ENCODE measurements around the gene GPC5.
A peak's percentile ranks its signal among the peaks of the same experiment; 100 is the strongest.

GPC5 gene

GRCh38 chr13:92829930-92830329, 1431.5 kb downstream of the GPC5 start:
- DNase-seq = no peak

- DNase-seq = no peak
Measured at GRCh38 chr13:92830821-92831220, 1432.4 kb downstream of the GPC5 start.

- no peak for DNase-seq
Measured at GRCh38 chr13:92833071-92833470, 1434.7 kb downstream of the GPC5 start.

GRCh38 chr13:92836171-92836570, 1437.8 kb downstream of the GPC5 start:
- no peak for DNase-seq

GRCh38 chr13:92838786-92839185, 1440.4 kb downstream of the GPC5 start:
- no peak for DNase-seq

- no peak for DNase-seq
Measured at GRCh38 chr13:92842145-92842544, 1443.7 kb downstream of the GPC5 start.

DNA sequence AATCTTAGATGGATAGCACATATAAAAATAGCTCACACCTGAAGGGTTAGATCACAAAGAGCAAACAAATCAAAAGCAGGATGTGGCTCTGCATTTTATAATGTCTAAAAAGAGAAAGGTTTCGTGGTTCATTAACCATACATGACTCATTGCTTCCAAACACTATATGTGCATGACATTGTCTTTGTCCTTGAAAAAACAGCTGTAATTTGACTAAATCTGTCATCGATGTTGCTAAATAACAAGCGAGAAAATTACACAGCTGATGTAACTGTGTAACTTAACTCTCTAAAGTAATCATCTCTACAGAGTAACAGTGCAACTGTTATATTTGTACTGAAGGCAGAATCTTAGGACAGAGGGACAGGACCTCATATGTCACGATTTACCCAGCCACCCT, 1445.1 kb downstream of the GPC5 start:
- peak; percentile 79 for DNase-seq

DNA sequence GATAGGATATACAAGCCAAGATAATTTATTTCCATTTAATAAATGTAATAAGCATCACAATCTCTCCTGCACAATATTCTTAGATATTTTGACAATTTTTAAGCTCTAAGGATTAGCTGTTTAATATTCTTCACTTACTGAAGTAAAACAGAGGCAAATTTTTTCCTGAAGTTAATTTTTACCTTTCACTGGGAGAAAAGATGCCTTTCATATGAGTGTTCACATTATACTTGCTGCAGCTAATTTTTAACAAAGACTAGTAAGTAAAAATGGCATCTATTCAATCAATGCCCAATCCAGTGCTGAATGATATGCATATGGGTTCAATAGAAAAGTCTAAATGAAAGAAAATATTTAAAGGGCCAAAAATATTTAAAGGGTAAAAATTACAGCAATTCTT, 1451.0 kb downstream of the GPC5 start:
- DNase-seq = no peak

GRCh38 chr13:92864584-92865284, 1466.3 kb downstream of the GPC5 start:
- DNase-seq = no peak

DNA sequence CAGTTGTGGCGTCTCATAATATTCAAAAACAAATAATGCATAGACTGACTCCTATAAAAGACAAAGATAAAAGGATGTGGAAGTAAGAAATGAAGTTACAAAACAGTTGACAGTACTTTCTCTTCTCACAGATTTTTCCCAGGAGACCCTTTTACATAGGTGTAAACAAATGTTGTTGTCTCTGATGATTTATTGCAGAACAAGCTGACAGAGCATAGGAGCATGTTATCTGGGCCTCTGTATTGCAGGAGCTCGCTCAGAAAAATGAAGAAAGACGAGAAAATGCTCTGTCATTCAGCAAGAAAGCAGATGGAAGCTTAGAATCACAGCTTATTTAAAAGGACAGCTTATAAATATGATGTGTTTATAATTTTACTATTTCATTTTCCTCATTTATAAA, 1474.6 kb downstream of the GPC5 start:
- DNase-seq = no peak

- no peak for DNase-seq
Measured at GRCh38 chr13:92886535-92887077, 1488.2 kb downstream of the GPC5 start.

DNA sequence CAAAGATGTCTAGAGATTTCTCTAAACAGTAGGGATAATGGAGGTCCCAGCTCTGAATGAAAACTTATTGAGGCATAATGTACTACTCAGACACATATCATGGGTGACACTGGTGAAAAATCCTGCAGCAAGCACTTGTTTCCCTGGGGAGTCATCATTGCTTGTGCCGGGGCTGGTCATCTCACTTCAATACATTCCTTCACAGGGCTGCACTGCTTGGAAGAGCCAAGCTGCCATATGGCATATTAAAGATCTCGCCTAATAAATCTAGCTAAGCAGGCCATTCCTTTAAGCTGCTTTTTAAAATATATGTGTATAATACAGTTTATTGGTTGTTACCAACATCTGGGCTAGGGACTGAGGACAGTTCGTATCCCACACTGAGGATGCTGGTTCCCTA, 1496.0 kb downstream of the GPC5 start:
- DNase-seq = no peak

DNA sequence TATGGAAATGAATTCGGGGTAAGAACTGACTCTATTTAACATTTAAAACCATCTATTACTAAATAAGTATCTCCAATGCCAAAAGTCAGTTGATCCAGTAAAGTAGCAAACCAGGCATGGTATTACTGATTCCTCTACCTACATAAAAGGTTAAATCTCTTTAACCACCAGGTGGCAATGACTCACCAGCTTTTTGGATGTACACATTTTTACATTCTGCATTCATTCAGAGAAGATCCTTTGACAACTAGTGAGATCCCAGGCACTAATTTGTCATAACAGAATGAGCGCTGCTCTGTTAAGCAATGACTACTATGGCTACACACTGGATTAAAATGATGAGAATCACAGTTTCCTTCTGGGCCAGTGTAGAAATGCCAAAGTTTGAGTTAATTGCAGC, 1498.4 kb downstream of the GPC5 start:
- DNase-seq = peak; percentile 71

- peak; percentile 6 for DNase-seq
Measured at GRCh38 chr13:92898946-92899345, 1500.5 kb downstream of the GPC5 start.

DNA sequence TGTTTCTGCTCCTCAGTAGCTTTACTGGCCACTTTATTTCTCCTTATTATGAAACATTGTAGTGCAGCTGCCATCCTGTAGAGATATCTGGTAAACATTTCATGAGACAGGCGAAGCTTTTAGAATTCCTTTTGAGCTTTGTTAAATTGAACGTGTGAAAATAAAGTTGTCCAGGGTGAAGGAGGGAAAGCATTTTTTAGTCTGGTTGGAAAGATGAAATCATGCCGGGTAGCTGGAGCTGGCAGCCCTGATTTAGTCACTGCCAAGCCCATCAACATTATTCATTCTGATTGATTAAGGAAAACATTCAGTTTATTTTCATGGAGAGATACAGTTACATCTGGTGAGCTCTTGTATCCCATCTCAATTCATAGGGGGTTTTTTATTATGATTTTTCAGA, 1502.0 kb downstream of the GPC5 start:
- DNase-seq = no peak

DNA sequence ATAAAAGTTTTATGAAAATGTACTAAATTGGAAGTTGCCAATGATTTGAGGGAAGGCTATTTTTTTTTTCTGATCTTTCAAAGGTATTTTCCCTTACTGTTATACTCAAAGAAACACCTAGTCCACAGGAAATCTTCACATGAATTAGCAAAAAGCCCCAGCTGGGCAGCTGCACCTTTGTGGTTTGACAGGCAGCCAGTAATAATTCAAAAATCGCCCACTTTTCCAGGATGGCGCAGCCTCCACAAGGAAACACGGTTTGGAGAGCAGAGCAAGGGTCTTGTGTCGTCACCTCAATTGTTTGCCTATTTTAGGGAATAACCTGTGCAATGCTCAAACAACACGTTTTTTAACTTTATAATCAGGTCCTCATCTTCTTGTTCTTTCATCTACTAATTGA, 1503.3 kb downstream of the GPC5 start:
- DNase-seq = no peak

- DNase-seq = no peak
Measured at GRCh38 chr13:92912629-92913028, 1514.2 kb downstream of the GPC5 start.

GRCh38 chr13:92913840-92914239, 1515.4 kb downstream of the GPC5 start:
- no peak for DNase-seq
